PFSK-1 (cell line): Measurements from ENCODE around the gene BRSK2.

Source experiments
- FOXP2 ChIP-seq: optimal IDR thresholded peaks from 2 replicates; pipeline ENCODE3; 2011; ENCODE audit warnings: borderline replicate concordance, control low read depth, inconsistent platforms; ENCODE audit not compliant: insufficient read depth; ENCODE audit errors: extremely low read length, extremely low read depth
- POLR2AphosphoS5 ChIP-seq: IDR thresholded peaks from 2 replicates; pipeline ENCODE4 v1.6.1; 2012; ENCODE audit warnings: low read depth, mild to moderate bottlenecking, control low read depth, low read length, moderate library complexity
- SIN3A ChIP-seq: IDR thresholded peaks from 2 replicates; pipeline ENCODE4 v1.6.1; 2012; ENCODE audit warnings: mild to moderate bottlenecking, low read length, moderate library complexity, borderline replicate concordance; ENCODE audit not compliant: insufficient read depth
- TAF1 ChIP-seq: IDR thresholded peaks from 2 replicates; pipeline ENCODE4 v1.6.1; 2012; ENCODE audit warnings: low read length, control low read depth, borderline replicate concordance; ENCODE audit not compliant: insufficient read depth
- TF ChIP-seq, protein P1 (sequence below), 2 experiments: IDR thresholded peaks; 2 replicates each; pipeline versions ENCODE4 v1.6.1 to v1.8.0; 2011 to 2012; ENCODE audit warnings: low read depth in 2 of 2, low read length in 2 of 2, control low read depth in 1 of 2, inconsistent platforms in 1 of 2, mild to moderate bottlenecking in 1 of 2, moderate library complexity in 1 of 2; ENCODE audit not compliant: insufficient read depth in 1 of 2

The BRSK2 gene

DNA sequence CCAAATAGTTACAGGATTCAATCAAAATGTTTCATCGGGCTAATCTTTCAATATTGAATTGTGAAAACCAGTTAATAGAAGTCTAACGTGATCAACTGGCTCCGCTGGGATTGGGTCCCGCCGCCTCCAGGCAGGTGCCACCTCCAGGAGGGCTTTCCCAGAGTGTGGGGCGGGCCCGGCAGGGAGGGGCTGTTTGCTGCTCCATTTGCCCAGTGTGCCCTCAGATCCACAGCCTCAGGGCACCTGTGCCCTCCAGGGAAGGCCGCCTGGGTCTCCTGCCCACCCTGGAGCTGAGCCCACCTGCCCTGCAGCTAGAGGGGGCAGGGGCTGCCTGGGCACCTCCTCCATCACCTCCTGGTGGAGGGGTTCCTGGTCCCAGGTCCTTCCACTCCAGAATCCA lies 17.9 kb downstream of the BRSK2 start:
- TF ChIP-seq, protein P1, sequence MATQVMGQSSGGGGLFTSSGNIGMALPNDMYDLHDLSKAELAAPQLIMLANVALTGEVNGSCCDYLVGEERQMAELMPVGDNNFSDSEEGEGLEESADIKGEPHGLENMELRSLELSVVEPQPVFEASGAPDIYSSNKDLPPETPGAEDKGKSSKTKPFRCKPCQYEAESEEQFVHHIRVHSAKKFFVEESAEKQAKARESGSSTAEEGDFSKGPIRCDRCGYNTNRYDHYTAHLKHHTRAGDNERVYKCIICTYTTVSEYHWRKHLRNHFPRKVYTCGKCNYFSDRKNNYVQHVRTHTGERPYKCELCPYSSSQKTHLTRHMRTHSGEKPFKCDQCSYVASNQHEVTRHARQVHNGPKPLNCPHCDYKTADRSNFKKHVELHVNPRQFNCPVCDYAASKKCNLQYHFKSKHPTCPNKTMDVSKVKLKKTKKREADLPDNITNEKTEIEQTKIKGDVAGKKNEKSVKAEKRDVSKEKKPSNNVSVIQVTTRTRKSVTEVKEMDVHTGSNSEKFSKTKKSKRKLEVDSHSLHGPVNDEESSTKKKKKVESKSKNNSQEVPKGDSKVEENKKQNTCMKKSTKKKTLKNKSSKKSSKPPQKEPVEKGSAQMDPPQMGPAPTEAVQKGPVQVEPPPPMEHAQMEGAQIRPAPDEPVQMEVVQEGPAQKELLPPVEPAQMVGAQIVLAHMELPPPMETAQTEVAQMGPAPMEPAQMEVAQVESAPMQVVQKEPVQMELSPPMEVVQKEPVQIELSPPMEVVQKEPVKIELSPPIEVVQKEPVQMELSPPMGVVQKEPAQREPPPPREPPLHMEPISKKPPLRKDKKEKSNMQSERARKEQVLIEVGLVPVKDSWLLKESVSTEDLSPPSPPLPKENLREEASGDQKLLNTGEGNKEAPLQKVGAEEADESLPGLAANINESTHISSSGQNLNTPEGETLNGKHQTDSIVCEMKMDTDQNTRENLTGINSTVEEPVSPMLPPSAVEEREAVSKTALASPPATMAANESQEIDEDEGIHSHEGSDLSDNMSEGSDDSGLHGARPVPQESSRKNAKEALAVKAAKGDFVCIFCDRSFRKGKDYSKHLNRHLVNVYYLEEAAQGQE (IDR thresholded peaks at IDR 0.05; ENCODE audit: insufficient read depth in 1 of 2, low read depth in 2 of 2, low read length in 2 of 2), result no peak
- TF ChIP-seq POLR2AphosphoS5, result no peak
- TF ChIP-seq FOXP2, result no peak
- no peak for TF ChIP-seq TAF1
- no peak for TF ChIP-seq SIN3A

- TF ChIP-seq FOXP2, result no peak
- no peak for TF ChIP-seq TAF1
- TF ChIP-seq POLR2AphosphoS5, result no peak
- no peak for TF ChIP-seq SIN3A
Measured at GRCh38 chr11:1408346-1408745, 18.6 kb downstream of the BRSK2 start.

GRCh38 chr11:1409108-1409851 lies 19.5 kb downstream of the BRSK2 start:
- TF ChIP-seq, protein P1 (IDR thresholded peaks at IDR 0.05; ENCODE audit: insufficient read depth in 1 of 2, low read depth in 2 of 2, low read length in 2 of 2), result no peak
- TF ChIP-seq TAF1 (no peak), SIN3A (no peak), POLR2AphosphoS5 (no peak), FOXP2 (no peak)

DNA sequence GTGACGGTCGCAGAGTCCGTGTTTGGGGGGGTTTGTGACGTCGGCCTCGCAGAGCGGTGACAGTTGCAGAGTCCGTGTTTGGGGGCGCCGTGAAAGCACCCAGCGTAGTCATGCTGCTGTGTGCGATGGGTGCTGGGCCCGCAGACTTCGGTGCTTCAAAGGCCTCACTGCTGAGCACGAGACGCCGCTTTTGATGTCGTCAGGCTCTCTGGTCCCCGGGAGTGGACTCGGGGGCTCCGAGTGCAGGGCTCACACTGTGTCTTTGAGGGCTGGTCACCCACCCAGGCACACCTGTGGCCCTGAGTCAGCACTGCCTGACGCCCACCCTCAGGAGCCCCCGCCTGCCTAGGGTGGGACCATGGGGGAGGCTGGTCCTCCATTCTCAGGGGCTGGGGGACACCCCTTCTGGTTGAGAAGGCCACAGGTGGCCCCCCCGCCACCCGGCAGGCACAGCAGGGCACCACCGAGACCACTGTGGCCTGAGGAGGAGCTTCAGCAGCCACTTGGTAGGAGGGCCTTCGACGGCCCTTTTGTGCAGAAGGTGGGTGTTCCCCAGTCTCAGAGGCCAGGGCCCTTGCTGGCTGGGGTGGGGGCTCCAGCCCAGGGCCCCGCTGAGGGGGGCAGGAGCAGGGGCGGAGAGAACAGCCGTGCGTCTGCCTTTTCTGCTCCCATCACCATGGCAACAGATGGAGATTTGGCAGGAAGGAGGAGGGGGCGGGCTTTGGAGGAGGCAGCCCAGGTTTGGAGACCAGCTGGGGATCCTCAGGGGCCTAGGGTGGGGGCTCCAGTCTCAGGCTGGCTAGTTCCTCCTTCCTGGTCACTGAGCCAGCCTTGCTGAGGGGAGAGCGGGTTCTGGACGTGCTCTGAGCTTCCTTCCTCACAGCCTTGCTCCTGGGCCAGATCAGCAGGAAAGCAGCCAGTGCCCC lies 20.9 kb downstream of the BRSK2 start:
- TF ChIP-seq TAF1 (no peak), POLR2AphosphoS5 (no peak), SIN3A (no peak), FOXP2 (no peak)
- TF ChIP-seq, protein P1 (IDR thresholded peaks at IDR 0.05; ENCODE audit: insufficient read depth in 1 of 2, low read depth in 2 of 2, low read length in 2 of 2), result no peak

- no peak for TF ChIP-seq SIN3A
- TF ChIP-seq FOXP2, result no peak
- TF ChIP-seq POLR2AphosphoS5, result no peak
- no peak for TF ChIP-seq TAF1
- TF ChIP-seq, protein P1 (IDR thresholded peaks at IDR 0.05; ENCODE audit: insufficient read depth in 1 of 2, low read depth in 2 of 2, low read length in 2 of 2), result no peak
Measured at GRCh38 chr11:1411301-1411700, 21.6 kb downstream of the BRSK2 start.
